WERI-Rb-1 (cell line): ENCODE data around the gene ELFN2.

Source experiments
- DNase-seq: peaks from one replicate; pipeline ENCODE4 v3.0.0-alpha.2; 2020
- H3K27ac ChIP-seq: fragments of 250-450 bp; sonication (Bioruptor Pico); 2 replicates; pipeline ENCODE4 v1.5.1; 2020; ENCODE audit warnings: mild to moderate bottlenecking, moderate library complexity
- H3K27me3 ChIP-seq: fragments of 250-450 bp; sonication (Bioruptor Pico); 2 replicates; pipeline ENCODE4 v1.5.1; 2021; ENCODE audit warnings: mild to moderate bottlenecking, low read depth, moderate library complexity; ENCODE audit not compliant: insufficient read depth, severe bottlenecking
- H3K36me3 ChIP-seq: fragments of 250-450 bp; sonication (Bioruptor Pico); 2 replicates; pipeline ENCODE4 v1.5.1; 2020; ENCODE audit warnings: mild to moderate bottlenecking, moderate library complexity
- H3K4me3 ChIP-seq: 2 replicates; pipeline ENCODE4 v1.5.1; 2011; ENCODE audit warnings: low read depth, mild to moderate bottlenecking, control low read depth, low read length
- H3K9me3 ChIP-seq: fragments of 250-450 bp; sonication (Bioruptor Pico); 2 replicates; pipeline ENCODE4 v1.5.1; 2021; ENCODE audit warnings: mild to moderate bottlenecking, moderate library complexity; ENCODE audit not compliant: severe bottlenecking
- TF ChIP-seq, protein P1 (sequence below): IDR thresholded peaks from 2 replicates; pipeline ENCODE4 v1.5.1; 2011; ENCODE audit warnings: low read depth, mild to moderate bottlenecking, control low read depth, inconsistent platforms, low read length

The ELFN2 gene

DNA sequence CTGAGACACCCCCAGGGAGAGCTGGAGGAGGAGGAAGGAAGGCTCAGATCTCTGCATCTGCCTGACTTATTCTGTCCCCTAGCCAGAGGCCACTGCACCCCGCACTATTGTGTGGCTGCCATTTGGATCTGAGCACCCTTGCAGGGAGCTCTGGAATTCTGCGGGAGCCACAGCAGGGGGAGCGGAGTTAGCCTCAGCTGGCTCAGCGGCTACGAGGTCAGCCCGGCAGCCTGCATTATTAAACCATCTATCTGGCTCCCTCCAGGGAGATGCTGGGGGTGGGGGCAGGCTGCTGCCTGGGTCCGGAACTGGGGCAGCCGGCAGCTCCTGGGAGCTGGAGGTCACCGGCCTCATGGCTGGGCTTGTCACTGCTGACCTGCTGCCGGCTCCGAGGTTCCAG lies 6.5 kb upstream of the ELFN2 start:
- Histone ChIP-seq H3K36me3 (no peaks in the 10 kb centered on the region), H3K27ac (peak overlapping the region; percentile 82), H3K9me3 (peaks cover 6% of the 10 kb centered on the region), H3K4me3 (peak overlapping the region; percentile 25), H3K27me3 (no peaks in the 10 kb centered on the region)
- TF ChIP-seq, protein P1, sequence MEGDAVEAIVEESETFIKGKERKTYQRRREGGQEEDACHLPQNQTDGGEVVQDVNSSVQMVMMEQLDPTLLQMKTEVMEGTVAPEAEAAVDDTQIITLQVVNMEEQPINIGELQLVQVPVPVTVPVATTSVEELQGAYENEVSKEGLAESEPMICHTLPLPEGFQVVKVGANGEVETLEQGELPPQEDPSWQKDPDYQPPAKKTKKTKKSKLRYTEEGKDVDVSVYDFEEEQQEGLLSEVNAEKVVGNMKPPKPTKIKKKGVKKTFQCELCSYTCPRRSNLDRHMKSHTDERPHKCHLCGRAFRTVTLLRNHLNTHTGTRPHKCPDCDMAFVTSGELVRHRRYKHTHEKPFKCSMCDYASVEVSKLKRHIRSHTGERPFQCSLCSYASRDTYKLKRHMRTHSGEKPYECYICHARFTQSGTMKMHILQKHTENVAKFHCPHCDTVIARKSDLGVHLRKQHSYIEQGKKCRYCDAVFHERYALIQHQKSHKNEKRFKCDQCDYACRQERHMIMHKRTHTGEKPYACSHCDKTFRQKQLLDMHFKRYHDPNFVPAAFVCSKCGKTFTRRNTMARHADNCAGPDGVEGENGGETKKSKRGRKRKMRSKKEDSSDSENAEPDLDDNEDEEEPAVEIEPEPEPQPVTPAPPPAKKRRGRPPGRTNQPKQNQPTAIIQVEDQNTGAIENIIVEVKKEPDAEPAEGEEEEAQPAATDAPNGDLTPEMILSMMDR: no peak
- peak; percentile 79 for DNase-seq

DNA sequence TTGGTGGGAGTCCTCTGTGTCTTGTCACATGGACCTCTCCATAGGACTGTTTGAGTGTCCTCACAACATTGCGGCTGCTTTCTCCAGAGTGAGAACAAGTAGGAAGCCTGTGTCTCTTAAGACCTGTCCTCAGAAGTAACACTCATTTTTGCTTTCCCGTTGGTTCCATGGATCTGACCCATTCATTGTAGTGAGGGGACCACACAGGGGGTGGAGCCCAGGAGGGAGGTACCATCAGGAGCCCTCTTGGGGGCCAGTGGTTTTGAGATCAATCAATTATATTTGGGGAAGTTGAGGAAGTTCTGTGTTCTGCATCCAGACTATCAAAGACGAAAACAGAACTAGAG lies 5.4 kb upstream of the ELFN2 start:
- TF ChIP-seq, protein P1: no peak
- H3K4me3 ChIP-seq: no peak overlapping the region
- no peaks in the 10 kb centered on the region for H3K36me3 ChIP-seq
- H3K9me3 ChIP-seq: peaks cover 6% of the 10 kb centered on the region
- no peak overlapping the region for H3K27ac ChIP-seq
- no peak for DNase-seq
- H3K27me3 ChIP-seq: no peaks in the 10 kb centered on the region

DNA sequence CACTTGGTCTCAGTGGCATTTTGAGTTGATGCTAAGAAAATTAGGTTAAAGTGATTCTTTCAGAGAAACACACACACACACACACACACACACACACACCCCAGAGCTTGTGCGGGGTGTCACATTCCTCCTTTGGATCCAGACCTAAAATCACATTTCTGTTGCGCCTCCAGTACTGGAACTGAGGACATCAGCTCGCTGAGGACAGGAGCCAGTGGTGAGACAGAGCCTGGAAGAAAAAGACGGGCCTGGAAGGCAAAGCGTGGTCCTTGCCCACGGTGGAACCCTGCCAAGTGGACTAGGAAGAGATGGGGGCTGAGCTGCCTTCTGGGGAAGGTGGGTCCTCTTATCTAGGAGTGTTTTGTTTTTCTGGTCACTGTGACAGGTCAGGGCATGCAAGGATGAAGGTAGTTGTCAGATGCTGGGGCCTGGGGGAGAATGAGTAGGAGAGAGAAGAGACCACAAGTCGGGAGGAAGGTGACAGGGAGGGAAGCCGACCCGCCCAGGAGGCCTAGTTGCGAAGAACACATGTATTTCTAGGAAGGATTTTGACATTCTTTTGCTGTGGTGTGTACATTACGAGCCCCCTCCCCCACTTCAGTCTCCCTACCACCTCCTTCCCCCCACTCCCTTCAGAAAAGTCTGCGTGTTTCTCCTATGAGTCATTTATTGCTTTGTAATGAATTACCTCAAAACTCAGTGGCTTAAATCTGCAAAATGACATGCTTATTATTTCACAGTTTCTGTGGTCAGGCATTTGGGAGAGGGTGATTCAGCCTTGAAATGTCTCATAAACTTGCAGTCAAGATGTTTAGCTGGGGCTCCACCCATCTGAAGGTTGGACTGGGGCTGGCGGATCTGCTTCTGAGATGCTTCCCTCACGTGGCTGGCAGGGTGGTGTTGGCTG lies 4.8 kb upstream of the ELFN2 start:
- no peak for DNase-seq
- peaks cover 6% of the 10 kb centered on the region for H3K9me3 ChIP-seq
- H3K36me3 ChIP-seq: no peaks in the 10 kb centered on the region
- no peak overlapping the region for H3K4me3 ChIP-seq
- H3K27ac ChIP-seq: no peak overlapping the region
- TF ChIP-seq, protein P1: no peak
- no peaks in the 10 kb centered on the region for H3K27me3 ChIP-seq

DNA sequence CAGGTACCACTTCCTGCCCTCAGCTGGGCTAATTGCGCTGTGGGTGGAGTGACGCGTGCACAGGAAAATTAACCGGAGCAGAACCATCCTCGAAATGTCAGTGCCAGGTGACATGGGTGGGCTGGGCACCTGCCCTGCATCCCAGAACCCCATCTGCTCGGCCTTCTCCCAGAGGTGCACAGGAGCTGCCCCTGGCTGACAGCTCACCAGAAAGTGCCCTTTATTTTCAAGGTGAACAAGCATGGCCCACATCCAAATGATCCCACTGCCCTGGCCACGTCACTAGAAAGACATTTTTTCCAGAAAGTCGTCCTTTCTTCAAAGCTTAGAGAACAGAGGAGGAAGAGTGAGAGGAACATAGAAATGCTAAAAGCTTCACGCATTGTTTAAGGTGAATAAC lies 4.1 kb upstream of the ELFN2 start:
- Histone ChIP-seq H3K27me3 (no peaks in the 10 kb centered on the region), H3K9me3 (peaks cover 6% of the 10 kb centered on the region), H3K4me3 (no peak overlapping the region), H3K36me3 (no peaks in the 10 kb centered on the region), H3K27ac (no peak overlapping the region)
- no peak for DNase-seq
- TF ChIP-seq, protein P1: no peak

DNA sequence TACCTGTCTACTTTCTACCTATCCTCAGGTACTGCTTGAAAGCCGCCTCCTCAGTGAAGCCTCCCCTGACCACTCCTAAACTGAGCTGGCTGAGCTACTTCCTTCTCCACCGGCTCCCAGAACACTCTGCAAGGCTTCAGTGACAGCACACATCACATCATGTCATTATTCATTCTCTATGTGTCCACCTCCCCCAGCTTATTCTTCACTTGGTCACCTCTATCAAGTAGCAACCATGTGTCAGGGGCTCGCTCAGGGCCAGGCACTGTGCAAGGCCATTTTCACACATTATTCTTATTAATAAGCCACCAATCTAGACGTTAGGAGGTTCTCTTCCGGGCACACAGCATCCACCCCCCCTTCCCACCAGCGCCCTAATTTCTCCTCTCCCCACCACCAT lies 3.7 kb upstream of the ELFN2 start:
- Histone ChIP-seq H3K27me3 (no peaks in the 10 kb centered on the region), H3K27ac (no peak overlapping the region)

More for the DNA sequence above, 3.7 kb upstream of the ELFN2 start:
- TF ChIP-seq, protein P1: no peak
- Histone ChIP-seq H3K9me3 (peaks cover 6% of the 10 kb centered on the region), H3K36me3 (no peaks in the 10 kb centered on the region), H3K4me3 (no peak overlapping the region)
- no peak for DNase-seq
